GM10847 (cell line): ENCODE results near the gene ENTPD7.

Experiments used
- POLR2A ChIP-seq: IDR thresholded peaks from 2 replicates; pipeline ENCODE4 v1.6.1; 2011; ENCODE audit not compliant: insufficient read length; ENCODE audit errors: extremely low read depth

The ENTPD7 gene

GRCh38 chr10:99750641-99751040 is 91.3 kb downstream of the ENTPD7 start:
- TF ChIP-seq POLR2A: no peak

GRCh38 chr10:99754670-99755069 is 95.4 kb downstream of the ENTPD7 start:
- no peak for TF ChIP-seq POLR2A
